Activated CD8-positive, alpha-beta memory T cell treated with anti-CD3 and anti-CD28 coated beads for 48 hours (primary cell): ENCODE measurements around the gene CACNG4.

Source experiments
- DNase-seq, 3 experiments: peaks; one replicate each; pipeline ENCODE4 v3.0.0-alpha.2; 2020; ENCODE audit warnings: low read depth in 2 of 3, low spot score in 2 of 3

Gene CACNG4

DNA sequence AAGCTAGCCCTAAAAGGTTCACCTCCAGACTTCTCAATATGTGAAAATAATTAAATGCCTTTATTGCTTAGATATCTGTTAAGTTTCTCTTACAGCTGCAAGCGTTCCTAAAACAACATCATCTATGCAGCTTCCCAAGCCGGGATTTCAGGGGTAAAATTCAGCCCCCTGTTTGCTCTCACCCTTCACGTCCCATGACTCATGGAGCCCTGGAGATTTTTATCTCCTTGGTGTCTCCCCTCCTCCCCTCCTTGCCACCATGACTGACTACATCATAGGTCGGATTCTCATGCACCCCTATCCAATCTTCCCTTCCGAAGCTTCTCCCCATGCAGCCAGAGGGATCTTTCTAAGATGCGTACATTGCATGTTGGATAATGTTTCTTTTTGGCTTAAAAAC lies 21.0 kb upstream of the CACNG4 start:
- no peak for DNase-seq

DNA sequence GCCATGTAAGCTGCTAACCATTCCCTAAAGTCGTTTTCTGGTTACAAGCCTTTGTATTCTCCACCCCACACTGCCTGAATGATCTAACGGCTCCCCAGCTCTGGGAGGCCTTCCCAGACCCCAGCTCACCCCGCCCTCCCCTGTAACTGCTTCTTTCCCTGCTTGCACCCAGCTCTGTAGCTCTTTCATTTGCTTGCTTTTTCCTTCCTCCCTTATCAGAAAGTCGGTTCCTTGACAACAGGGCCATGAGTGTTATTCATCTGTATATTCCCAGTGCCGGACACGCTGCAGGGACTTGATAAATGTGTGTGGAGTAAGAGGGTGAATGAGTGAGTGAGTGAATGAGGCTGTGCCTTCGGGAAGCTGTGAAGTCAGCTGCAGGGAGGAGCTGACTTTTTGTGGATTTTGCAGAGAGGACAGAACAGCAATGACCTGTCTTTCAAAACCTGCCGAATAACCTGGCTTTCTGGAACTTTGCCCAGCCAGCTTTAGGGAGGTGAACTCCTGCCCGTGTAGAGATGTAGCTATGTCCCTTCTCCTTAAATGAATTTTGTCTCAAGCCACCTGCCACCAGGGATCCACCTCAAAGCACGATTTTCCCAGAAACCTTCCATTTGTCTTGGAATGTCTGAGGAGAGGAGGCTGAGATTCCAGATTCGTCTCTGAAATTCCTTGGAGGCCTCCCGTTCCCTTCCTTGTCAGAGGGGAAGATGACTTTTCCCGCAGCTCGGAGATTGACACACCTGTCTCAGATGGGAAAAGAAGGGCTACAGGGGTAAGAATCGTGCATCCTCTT lies 20.0 kb upstream of the CACNG4 start:
- no peak for DNase-seq

DNA sequence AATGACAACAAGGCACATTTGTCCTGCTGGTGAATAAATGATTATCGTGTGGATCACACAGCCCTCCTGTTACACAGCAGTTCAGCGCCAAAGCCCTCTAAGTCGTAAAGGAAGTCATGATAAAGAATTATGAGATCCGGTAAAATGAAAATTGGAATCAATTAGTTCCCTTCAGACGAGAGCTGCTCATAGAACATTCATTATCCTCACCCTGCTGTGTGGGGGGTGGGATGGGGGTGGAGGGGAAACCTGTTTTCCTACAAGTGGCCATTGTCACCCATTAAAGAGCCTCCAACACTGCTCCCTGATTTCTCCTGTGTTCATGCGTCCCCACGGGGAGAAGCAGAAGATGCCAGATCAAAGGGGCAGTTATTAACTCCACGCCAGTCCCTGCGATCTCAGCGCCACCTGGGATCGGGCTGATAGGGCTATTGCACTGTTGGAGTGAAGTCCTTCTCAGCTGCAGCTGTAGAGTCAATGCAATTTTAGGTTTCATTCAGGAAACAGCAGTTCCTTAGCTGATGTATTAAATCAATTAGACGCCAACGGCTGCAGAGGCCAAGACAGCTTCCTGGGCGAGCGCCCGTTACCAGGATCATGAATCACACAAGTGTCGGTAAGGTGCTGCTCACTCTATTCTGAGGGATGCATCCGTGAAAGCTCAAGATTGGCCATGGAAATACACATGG lies 19.2 kb upstream of the CACNG4 start:
- DNase-seq = no peak

DNA sequence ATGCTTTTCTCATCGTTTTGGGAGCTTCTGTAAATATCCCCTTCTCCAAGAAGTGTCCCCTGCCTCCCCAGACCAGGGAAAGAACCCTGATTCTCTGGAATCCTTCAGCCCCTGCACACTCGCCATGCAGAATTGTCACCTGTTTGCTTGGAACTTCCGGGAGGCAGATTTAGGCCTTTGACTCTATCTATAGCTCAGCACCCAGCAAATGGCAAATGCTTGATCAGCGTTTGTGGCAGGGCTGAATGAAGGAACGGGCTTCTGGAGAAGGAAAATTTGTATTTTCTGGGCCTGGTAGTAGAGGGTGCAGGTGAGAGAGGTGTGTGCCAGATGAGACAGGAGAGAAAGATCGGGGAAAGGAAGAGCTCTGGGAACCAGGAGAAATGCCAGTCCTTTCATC lies 18.3 kb upstream of the CACNG4 start:
- DNase-seq = no peak

DNA sequence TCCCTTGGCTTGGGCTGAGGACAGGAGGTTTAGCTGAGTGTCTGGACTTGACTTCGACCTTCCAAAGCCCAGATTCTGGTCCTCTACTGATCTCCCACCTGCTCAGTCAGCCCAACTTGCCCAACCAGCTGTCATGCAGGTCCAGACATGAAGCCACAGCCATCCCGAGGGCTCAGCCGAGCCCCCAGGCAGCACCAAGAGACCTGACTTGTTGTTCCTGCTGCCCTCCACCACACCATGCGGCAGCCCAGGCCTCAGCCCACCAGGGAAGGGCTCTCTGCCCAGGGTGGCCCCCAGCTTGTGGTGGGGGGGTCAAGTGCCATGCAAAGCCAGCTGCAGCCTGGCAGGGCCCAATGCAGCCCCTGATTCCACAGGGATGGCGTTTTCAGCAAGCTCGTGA lies 17.2 kb upstream of the CACNG4 start:
- DNase-seq = no peak

DNA sequence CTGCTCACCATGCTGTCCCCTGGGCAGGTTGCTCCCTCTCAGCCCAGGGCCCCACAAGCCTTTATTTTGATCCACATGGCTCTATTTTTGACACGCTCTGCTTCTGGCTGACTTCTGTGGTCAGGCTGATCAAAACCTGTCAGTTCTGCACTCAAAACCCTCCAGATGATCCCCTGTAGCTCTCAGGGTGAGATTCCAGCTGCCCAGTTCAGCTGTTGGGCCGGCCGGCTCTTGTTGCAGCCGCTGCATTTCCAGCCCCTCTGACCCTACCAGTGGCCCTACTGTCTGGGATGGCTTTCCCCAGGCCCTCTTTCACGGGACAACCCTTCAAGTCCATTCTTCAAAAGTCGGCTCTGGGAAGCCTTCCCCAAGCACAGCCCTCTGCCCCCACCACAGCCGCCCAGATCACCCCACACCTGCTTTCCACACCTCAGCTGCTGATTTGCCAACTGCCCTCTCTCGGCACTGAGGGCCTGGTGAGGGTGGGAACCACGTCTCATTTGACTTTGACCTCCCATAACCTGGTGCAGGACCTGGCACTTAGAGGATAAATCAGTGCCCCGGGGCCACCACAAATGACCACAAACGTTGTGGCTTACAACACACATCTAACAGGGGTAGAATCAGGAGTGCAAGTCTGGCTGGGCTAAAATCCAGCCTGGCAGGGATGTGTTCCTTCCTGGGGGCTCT lies 16.3 kb upstream of the CACNG4 start:
- no peak for DNase-seq

DNA sequence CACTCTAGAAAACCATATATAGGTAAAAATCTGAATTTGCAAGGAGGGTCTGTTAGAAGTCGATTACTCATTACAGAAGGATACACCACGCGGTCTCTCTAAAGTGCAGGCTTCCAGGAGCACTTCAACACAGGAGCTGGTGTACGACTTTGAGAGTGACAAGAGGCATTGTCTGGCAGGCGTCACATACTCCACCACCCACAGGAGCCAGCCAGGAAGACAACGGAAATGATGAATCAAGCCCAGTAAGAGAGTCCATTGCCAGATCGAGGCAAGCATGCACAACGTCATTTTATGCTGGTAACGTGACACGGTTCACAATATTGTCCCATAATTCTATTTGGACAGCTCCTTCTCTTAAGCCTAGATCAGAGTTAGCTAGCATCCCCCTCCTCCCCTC lies 15.0 kb upstream of the CACNG4 start:
- DNase-seq = no peak

DNA sequence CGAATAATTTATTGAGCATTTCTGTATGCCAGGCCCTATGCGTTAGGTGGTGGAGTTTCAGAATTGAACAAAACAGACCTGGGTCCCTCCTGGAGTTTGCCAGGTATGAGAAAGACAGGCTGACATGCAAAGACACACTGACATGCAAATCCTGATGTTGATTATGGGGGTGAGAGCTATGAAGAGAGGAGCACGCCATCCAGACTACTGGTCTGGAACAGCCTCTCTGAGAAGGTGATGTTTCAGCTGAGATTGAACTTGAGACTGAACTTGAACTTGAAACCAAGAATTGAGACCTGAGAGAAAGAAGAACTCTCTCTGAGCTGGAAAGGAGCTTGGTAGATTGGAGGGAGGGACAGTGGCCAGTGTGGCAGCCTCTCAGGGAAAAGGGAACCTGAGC lies 14.2 kb upstream of the CACNG4 start:
- DNase-seq = no peak

DNA sequence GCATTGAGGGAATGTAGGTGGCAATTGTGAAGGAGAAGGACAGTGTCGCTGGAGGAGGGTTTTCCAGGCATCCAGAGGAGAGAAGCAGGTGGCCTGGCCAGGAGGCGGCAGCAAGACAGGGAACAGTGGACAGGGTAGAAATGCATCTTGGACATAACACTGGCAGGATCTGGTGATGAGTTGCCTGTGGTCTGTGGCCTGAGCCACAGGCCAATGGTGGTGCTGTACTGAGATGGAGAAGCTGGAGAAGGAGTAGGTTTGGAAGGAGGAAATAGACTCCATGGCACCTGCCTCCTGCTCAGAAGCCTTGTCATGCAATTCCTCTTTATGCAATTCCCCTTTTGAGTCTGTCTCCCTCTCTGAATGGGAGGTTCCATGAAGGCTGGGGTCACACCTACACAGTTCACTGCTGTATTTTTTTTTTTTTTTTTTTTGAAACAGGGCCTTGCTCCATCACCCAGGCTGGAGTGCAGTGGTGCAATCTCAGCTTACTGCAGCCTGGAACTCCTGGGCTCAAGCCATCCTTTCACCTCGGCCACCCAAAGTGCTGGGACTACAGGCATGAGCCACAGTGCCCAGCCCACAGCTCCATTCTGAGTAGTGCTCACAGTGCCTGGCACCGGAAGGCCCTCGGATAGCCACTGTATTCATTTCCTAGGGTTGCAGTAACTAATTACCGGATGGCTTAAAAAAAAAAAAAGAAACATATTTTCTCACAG lies 13.5 kb upstream of the CACNG4 start:
- no peak for DNase-seq

DNA sequence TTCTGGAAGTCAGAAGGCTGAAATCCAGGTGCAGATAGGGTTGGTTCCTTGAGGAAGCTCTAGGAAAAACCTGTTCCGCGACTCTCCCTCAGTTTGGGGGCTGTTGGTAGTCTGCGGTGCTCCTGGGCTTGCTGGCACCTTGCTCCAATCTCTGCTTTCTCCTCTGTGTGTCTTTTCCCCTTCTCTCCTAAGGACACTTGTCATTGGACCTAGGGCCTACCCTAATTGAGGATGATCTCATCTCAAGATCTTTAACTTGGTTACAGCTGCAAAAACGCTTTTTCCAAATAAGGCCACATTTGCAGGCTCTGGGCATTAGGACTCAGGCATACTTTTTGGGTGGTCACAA lies 12.9 kb upstream of the CACNG4 start:
- no peak for DNase-seq

DNA sequence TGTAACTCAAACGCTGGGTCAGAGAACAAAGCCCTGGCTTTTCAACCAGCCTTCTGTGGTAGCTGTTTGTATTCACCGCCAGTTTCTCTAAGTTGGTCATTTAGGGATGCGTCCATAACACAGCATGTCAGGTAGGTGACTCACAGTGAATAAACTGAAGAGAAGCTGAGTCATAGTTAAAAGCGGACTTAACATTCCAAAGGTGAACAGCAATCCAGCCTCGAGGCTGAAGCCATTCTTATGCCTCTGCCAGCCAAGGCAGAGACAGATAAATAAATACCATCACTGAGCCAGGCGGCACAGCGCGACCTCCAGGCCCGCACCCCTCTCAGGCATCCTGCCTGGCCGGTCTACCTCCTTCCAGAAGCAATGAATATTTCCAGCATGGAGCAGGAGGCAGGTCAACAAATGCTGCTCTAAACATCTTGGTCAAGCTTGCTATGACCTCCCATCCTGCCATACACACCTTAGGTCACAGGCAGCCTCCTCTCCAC lies 12.4 kb upstream of the CACNG4 start:
- DNase-seq = no peak

DNA sequence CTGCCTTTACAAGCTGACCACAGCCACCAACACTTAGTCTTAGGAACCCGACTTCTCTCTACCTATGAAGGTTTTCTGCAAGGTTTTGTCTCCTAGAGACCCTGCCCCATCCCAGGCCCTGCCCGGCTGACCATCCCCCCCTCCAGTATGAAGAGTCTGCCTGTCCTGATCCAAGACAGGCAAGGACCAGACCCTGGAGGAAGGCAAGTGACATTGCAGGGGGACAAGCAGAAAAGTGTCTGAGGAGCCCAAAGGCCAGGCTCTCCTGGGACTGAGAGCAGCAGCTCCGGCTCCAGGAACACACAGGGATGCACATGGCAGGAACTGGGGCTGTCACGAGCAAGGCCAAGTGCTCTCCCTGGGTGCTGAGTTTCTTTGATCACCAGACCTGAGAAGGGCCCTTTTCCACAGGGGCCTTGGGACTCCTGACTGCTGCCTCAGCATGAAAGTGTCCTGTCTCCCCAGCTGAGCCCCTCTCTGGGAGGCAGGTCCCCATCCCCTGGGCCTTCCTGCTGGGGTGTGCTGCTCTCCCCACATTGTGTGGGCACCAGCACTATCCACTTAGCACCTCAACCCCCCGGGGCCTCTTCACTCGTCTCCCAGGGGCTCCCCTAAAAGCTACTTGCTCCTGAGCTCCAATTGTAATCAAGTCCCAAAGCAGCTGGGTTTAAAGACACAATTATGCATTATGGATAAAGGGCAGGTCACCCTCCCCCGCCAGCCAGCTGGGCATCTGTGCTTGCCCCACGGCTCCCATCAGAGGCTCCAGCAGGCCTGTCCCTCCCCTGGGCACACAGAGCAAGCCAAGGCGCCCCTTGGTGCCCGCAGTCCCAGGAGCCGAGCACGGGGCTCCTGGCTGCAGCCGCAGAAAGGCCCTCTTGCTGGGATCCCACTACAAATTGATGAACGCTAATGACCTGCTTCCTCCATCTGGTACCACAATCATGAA lies 11.6 kb upstream of the CACNG4 start:
- DNase-seq = no peak

DNA sequence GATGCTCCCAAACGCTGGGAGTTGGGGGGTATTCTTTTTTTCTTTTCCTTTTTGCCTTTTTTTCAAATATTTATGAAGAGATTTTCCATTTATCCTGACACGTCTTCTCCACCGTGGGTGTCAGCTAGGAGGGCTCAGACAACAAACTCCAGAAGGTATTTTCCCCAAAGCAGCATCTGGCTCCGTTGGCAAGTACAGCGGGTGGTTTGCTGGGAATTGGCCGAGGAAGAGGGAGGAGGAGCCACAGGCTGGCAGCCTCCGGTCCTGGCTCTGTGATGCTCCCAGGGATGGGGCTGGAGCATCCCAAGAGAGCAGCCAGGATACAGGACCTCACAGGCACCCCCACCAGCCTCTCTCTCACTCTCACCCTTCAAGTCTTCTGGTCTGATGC lies 10.9 kb upstream of the CACNG4 start:
- DNase-seq = no peak

DNA sequence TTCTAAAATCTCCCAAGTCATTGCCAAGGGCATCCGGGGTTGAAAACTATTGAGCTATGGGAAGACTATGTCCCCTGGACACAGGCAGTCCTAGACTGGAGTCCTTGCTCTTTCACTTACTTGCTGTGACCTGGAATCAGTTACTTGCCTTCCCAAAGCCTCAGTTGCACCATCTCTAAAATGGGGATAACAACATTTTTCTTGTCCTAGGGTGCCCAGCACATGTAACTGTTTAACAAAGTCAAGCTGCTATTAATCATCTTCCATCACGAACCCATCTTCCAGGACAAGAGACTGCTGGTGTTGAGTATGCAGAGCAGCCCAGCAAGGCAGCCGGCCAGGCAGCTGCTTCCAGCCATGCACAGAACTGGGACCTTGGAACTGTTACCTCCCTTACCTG lies 9.9 kb upstream of the CACNG4 start:
- DNase-seq = no peak

DNA sequence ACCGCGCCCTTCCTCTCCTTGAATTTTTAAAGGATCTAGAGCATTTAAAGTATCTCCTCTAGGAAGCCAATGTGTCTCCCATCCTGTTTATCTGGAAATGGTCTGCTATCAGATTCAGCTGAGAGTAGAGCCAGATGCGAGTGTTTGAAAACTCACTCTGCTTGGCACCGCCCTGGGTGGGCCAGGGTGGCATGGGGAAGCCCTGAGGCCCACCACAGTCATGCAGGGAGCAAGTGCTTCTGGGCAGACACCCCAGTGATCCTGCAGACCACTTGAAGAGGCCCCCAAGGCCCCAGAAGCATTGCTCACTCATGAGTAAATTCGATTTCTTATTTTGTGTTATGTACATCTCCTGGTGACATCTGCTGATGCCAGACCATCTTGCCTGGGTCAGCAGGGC lies 8.7 kb upstream of the CACNG4 start:
- no peak for DNase-seq

DNA sequence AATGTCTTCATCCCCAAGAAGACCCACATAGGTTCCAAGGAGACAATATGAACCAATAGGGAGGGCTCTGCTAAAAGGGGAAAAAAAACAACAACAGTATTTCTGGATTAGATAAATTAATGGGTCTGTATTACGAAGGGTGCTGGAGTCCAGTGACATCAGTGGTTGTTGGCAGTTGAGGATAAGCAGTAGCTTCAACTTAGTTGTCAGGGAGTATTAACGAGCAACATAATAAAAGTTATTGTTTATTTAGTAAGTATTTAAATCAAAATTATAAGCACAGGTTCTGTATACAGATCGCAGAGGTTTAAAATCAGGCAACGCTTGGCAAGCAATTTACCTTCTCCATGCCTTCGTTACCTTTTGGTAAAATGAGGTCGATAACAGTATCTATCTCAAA lies 7.6 kb upstream of the CACNG4 start:
- DNase-seq = no peak

DNA sequence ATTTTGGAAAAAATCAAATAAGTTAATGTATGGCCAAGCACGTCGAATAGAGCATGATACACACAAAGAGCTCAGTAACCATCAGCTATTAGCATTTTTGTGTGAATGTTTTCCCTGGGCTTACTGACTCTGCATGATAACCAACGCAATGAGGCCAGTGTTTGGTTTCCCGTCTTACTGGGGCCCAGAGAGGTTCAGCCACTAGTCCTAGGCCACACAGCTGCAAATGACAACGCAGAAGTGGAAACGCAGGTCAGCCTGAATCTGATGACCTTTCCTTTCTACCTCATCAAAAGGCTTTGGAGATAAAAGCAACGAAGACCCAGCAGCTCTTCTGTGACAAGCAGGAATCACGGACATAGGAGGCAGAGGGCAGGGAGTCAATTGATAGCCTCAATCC lies 7.2 kb upstream of the CACNG4 start:
- no peak for DNase-seq

DNA sequence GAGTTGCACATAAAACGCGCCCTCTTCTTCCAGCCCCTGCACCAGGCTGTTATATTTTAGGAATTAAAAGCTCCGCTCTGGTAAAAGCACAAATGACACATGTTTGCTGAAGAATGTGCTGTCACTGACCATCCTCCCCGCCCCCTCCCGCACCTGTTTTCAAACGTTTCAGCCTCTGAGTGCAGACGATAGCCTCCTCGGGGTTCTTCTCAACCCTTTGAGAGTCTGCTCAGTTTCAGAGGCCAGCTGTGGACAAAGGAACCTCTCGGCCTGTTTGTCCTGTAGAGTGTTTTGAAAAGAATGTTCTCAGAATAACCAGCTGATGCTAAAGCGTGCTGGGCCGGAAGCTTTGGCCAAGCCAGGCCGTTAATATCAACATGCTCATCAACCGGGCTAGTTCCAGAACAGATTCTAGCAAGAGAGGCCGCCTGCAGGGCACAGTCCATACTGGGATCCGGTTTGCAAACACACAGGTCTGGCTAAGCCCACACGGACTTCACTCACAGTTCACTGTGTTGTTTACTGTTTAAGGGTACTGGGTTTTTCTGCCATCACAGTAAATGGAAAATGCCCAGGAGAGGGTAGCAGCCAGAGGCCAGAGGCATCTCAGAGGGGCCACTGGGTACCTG lies 6.4 kb upstream of the CACNG4 start:
- no peak for DNase-seq

DNA sequence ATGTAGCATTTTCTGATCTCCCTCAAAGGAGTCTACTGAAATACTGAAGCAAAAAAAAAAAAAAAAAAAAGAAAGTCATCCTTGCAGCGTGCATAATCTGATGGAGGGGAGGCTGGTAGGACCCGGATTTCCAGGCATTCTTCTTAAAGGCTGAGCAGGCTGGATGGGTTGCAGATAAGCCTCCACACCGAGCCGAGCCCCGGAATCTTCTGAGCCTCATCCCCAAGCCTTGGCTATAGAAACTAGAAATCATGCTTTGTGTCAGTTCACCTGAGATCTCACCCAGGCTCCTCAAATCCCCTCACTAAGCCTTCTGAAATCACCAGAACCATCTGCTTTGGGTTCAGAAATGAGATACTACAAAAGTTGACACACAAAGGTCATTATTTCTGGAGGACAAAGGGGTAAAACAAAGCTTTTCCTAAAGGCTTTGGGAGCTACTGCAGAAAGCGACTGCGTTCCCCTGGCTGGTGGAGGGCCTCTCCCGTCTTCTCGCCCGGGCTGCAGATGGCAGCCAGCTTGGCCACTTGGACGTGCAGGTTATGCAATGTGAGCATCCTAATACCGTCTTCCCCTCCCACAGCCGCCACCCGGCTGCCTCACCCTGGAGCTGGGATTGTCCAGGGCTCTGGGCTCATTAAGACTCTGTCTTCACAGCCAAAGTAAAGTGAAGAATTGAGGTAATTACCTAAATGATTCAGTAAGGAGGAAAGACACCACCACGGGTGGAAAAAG lies 4.7 kb upstream of the CACNG4 start:
- DNase-seq = no peak
